NCI-H524 (cell line): ENCODE measurements around the gene C11orf65.

Experiments
- DNase-seq, 2 experiments: peaks; one replicate each; lab custom pipeline; 2025; lab: John Stamatoyannopoulos, UW

The C11orf65 gene, protein sequence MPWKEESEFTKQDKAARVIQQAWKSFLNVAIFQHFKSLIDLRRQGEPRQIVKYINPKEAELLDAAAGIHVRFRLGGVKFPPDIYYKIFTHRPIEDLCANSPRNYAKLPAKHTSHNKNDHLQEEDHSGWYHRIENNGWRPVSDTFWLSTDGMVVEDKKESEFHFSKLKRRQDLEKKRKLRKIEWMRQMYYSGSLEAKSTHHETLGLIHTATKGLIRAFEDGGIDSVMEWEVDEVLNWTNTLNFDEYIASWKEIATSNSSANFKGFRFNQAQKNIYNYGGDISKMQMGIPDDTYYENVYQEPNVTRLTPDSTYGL

DNA sequence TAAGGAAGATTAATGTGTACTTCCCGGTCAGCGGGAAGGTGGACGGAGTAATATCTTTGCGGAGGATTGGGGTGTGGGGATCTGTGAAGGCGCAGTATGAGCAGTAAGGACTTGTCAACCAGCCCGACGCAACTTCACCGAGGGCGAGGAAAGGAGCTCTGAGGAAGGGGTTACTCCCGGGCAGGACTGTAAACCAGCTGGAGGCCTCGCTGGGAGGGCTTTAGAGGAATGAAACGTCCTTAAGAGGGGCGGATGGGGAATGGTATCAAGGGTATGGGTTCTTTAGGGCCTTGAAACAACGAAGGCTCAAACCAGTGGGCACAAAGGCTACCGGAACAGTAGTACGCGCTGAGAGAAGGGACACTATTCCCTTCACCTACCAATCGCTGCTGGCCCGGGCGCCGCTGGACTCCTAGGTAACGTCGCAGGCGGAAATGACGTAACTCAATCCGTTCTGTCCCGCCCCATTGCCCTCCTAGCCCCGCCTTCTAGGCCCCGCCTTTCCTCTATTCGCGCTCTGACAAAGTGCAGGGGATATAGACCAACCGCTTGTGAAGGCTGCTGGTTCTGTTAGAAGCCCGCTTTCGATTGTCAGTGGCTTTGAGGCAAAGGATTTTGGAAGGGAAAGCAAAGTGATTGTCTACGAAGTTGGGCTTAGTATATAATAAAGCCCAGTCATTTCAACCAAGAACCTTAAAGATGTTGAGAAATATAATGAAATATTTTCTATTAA is at the start of gene C11orf65:
Gene C11orf65 (minus strand): TSS at position 439 of the 733 bp plus-strand sequence. CDS start 5,970 bp downstream, outside the sequence.
- DNase-seq, result peak; percentile 94 to 96

DNA sequence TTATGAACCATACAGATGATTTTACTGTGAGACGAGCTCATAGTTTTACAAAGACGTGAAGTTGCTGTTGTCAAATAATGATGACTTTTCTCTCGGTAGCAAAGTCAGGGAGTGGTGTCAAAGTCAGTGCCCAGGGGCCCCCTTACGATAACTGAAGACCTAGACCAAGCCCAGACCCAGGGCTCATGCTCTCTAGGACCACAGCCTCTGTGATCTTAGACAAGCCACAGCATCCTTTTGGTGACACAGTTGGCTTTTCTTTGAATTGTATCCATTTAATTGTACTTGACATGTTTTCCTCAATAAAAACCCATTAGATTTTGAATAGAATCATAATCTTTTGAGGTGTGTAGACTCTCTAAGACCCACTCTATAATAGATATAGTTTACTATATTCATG is 48.8 kb upstream of the C11orf65 start:
- no peak for DNase-seq

DNA sequence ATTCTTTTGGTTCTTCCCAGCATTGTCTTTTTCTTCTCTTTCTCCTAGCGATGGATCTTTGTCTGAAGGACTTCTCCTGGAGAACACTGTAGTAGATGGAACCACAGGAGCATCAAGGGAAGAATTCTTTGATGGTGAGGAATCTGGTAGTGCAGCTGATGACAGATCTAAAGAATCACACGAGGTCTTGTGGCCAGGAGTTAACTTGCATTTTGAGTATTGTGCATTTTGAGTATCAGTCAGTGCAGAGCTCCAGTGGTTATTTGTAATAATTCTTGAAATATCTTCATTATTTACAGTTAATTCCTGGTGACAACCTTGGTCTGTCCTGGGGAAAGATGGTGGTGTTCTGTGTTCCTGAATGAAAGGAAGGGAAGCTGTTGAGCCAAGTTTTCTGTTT is 45.4 kb upstream of the C11orf65 start:
- DNase-seq, result no peak

DNA sequence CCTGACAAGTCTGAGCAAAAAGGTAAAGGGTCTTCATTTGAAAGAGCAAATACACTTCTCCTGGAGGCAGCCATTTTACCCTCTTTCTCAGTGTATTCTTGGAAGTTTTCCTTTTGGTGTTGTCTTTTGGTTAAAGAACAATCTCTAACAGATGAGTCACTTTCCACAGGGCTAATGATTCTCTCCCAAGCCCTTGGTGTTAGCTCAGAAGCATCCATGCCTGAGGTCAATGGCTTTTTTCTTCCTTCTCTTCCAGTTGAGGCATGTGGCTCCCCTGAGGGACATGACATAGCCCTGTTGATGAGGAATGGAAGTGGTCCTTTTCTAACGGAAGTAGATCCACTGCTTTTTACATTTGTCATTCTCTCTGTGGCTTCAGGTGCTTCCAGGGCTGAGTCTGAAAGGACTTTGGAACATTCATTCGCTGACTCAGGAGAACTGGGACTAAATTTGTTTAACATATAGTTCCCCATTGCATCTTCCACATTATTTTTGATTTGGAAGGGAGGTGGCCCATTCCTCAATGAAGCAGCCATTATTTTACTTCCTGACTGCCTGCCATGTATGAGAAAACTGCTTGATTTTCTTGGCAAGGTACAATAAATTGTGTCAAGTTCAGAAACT is 44.6 kb upstream of the C11orf65 start:
- no peak for DNase-seq

DNA sequence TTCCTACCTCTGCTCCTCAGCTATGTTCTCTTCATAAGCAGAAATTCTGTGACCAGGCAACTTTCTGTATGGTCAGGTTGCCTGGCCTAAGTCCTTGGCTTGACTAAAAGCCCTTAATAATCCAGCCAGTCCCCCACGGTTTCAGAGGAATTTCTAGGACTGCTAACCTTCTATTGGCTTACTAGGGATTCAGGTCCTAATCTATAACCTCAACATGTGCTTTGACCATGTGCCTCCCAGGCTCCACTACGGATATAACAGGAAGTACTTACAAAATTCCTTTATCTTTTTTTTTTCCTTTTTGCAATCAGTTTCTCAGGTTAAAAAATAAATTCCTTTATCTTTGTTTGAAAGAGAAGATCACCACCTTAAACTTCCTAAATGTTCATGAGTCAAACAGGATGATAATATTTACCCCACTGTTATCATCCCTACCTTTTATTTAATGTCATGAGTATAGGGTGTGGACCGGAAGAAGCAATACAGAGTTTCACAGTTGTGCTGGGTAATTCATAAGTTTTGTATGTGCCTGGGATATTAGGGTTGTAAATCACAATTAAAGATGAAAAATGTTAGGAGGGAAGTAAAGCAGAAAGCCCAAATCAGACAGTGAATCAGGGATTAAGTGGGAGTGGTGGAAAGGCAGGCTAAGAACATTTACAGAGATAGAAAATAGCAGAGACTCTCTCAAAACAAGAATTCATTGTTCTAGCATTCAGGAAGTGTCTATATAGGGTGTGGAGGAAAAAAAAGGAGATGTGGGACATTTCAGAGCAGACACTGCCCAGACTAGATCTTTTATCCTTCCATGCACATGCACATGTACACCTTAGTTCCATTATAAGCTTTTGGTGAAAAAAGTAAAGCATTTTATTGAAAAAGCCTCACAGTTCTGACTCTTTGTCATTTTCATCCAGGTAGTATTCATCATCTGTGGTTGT is 41.6 kb upstream of the C11orf65 start:
- DNase-seq, result no peak

DNA sequence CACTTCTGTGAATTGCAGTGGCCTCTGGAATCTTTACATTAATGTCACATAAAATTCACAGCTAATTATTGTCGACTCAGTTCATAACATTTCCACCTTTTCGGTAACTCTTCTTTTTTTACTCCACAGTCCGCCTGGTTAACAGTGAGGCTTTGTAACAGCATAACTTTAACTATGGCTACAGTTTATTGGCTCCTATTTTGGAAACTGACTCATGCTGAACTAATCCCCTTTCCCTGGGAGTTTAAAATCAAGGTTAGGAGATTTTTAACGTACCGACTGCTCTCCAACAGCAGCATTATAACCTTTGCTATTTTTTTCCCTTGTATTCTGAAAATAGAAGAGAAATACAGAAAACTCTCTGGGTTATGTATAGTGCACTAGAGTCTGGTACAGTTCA is 34.1 kb upstream of the C11orf65 start:
- no peak for DNase-seq

DNA sequence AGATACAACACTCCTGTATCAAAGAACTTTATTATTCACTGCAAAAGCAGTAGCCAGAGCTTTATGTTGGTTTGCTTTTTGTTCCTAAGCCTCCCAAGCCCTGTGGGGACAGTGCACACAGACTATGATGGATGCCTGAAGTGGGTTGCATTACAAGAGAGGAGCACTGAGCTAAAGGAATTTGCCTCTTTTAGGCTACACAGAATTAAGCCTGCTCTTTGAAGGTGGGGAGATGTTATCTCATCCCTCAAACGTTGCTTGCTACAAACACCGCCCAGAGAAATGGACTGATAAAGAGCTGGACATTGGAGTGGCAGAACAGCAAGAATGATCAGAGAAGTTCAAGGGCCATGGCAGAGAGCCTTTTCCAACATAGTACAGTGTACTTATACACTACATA is 33.4 kb upstream of the C11orf65 start:
- no peak for DNase-seq

DNA sequence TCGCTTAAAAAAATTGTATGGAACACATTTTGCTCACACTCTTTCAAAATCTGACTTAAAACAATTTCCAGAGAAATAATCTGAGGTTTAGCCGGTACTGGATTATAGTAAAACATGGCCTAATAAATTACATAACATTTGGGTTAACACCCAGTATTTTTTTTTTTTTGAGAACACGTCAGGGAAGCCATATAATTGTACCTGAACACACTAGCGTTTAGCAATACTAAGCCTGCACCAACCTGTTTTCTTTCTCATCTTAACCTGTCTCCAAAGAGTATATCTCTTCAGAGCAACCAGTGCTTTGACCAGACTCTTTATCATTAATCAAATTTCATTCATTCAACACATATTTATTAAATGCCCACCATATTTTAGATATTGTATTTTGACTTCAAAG is 32.8 kb upstream of the C11orf65 start:
- DNase-seq, result no peak

- no peak for DNase-seq
Observed at GRCh38 chr11:108498816-108499408, 31.6 kb upstream of the C11orf65 start.

GRCh38 chr11:108498046-108498815 is 30.9 kb upstream of the C11orf65 start, which contains the start of gene POGLUT3:
Gene POGLUT3 (minus strand): TSS chr11:108498384. CDS start chr11:108498366, 18 bp downstream.
- peak; percentile 20 to 54 for DNase-seq

- peak; percentile 71 to 86 for DNase-seq
Observed at GRCh38 chr11:108497317-108498045, 30.2 kb upstream of the C11orf65 start.

DNA sequence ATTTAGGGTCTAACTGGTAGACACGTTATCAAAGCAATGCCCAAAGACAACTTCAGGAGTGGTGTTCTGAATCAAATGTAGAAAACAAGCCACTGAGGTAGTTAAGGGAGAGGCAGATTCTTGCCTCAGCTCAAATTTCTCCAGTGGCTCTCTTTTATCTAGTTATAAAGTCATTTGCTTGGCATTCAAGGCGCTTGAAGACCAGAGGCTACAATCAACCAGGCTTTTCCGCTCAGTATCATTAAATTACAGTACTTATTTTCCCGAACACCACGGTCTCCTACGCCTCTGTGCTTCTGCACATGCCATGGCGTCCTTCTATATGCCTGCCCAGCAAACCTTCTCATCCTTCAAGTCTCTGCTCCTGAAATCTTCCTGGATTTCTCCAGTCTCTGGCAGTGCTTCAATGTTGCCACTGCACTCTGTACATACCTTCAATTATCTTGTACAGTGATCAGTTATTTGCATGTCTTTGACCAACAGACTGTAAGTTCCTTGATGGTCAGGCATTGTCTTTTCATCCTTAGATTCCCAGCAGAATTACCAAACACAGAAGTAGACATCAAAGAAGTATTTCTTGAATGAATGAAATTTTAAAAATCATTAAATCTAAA is 29.4 kb upstream of the C11orf65 start:
- no peak for DNase-seq

- DNase-seq, result no peak
Observed at GRCh38 chr11:108495326-108495725, 28.0 kb upstream of the C11orf65 start.

DNA sequence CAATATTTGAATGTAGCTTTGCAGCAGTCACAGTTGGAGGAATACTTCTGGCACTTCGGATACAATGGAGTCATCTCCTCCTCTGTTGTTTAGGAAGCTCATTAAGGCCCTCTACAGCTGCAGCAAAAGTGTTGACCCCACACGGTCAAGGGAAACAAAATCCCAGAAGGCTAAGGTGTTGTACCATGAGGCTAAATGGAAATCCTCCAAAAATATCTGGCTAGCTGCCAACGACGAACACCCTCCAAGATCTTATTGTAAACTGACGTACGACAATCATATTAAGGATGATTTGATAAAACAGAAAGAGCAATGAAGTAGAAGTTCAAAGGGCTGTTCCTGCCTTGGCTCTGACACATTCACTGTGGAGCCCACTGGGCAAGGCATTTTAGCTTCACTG is 26.9 kb upstream of the C11orf65 start:
- DNase-seq, result no peak

DNA sequence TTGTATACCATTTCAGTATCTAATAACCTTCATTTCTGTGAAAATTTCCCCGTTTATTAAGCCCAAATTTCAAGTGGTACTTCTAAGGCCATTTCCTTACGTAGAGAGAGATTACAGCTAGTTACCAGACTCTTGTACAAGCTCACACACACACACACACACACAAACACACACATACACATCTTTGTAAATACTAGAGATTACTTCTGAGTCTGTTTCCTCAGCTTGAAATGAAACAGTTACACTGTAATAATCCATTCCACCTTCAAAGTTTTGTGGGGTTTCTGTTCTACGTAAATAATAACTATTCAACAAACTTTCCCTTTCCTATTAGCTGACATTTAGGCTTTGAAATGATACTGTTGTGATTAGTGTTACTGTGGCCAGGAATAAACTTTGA is 24.6 kb upstream of the C11orf65 start:
- DNase-seq, result no peak

DNA sequence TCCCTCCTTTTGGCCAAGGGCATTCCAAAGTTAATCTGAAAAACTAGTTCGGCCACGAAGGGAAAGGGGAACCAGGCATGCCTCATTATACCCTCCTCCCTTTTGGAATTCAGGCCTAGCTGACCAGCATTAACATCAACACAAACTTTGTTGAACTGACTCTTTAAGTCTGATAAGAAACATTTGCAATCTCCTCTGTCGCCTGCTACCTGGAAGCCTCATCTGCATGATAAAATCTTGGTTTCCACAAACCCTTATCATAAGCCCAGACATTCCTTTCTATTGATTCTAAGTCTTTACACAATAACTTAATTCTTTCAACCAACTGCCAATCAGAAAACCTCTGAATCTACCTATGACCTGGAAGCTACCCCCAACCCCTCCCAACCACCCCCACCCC is 19.5 kb upstream of the C11orf65 start:
- no peak for DNase-seq

DNA sequence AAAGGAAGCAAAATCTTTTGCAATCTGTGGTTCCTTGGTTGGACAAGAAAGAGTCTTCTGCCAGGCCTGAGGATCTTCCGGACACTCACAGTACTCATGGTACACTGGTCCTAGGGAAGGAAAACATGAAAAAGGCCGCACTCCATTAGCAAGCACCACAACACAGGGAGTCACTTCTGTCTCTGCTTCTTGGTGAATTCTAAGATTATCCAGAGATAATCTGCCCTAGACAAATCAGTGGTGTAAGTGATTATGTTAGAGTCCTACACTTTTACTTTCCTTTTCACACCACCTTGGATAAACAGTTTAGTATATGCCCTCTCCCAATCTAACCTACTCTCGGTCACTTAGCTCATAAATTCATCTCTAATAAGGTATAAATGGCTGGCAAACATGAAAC is 19.0 kb upstream of the C11orf65 start:
- DNase-seq, result no peak

GRCh38 chr11:108483163-108483562 is 15.8 kb upstream of the C11orf65 start:
- no peak for DNase-seq

DNA sequence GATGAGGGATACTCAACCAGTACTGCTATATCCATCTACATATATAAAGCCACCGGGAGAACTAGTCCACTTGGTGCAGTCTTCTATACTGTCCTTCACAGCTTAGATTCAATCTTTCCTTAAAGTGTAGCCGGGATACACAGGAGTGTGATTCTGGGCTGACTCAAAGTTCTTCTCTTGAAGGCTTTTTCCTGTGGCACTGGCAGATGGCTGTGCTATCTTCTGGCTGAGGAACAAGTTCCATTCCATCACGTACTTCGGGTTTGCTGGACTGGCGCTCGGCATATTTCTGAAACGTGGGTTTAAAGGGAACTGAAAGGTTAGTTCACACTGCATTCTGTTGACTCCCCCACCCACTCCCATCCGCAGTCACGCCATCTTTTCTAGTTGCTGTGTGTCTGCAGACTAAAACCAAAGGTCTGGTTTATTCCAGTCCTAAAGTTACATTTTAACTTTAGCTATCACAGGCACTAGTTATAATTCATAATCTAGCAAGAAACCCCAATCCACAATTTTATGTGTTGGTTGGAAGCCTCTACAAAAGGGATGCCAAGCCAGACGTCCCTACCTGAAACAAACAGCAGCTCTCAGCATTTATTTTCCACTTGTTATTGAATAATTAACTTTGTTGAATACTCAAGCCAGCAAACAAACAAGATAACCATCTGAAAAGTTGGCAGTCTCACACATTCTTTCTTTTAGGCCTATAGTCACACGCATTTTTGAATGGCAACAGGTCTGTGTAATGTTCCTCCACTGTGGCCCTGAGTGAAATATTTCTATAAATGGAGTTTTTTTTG is 7.5 kb upstream of the C11orf65 start:
- no peak for DNase-seq
